GM12878 (cell line): ENCODE data around the gene PPP2R5B.

ENCODE experiments used
- ASH2L ChIP-seq: fragments of 300-600, 200-600 bp; sonication (generic); IDR thresholded peaks from 2 replicates; pipeline ENCODE4 v1.6.1; 2017; ENCODE audit warnings: low read depth, mild to moderate bottlenecking, borderline replicate concordance
- MEF2B ChIP-seq: fragments of 450-650 bp; IDR thresholded peaks from 2 replicates; pipeline ENCODE4 v1.6.1; 2018; ENCODE audit warnings: mild to moderate bottlenecking, moderate library complexity; ENCODE audit not compliant: partially characterized antibody, poor library complexity, severe bottlenecking
- NKRF ChIP-seq: fragments of 450-650 bp; conservative IDR thresholded peaks from 2 replicates; pipeline ENCODE4 v1.6.1; 2017; ENCODE audit warnings: mild to moderate bottlenecking, moderate library complexity
- PAX8 ChIP-seq: fragments of 450-650 bp; IDR thresholded peaks from 2 replicates; pipeline ENCODE4 v1.6.1; 2017; ENCODE audit warnings: mild to moderate bottlenecking, moderate library complexity
- POLR2A ChIP-seq: IDR thresholded peaks from 2 replicates; pipeline ENCODE4 v1.6.1; 2011; ENCODE audit warnings: low read depth, mild to moderate bottlenecking, low read length
- PRDM15 ChIP-seq: fragments of 450-650 bp; formaldehyde crosslinking; IDR thresholded peaks from 2 replicates; pipeline ENCODE4 v1.4.0; 2020; ENCODE audit warnings: mild to moderate bottlenecking, moderate library complexity
- RAD21 ChIP-seq: IDR thresholded peaks from 2 replicates; pipeline ENCODE4 v1.6.1; 2011; ENCODE audit warnings: mild to moderate bottlenecking, low read depth, low read length, moderate library complexity; ENCODE audit not compliant: insufficient read depth
- SRF ChIP-seq, 2 experiments: IDR thresholded peaks; 2 replicates each; pipeline ENCODE4 v1.6.1; 2011; ENCODE audit warnings: low read depth in 2 of 2, low read length in 2 of 2, mild to moderate bottlenecking in 1 of 2, moderate library complexity in 1 of 2
- ZSCAN29 ChIP-seq: fragments of 450-650 bp; IDR thresholded peaks from 2 replicates; pipeline ENCODE4 v1.6.1; 2017; ENCODE audit warnings: mild to moderate bottlenecking, moderate library complexity
- TF ChIP-seq, protein P1 (sequence below), 3 experiments: IDR thresholded peaks in 2 of 3; conservative IDR thresholded peaks in 1 of 3; 2 replicates each; pipeline ENCODE4 v1.5.1; 2011; ENCODE audit warnings: low read depth in 3 of 3, low read length in 3 of 3, mild to moderate bottlenecking in 3 of 3, control low read depth in 2 of 3, moderate library complexity in 2 of 3, inconsistent platforms in 1 of 3, mixed read lengths in 1 of 3; ENCODE audit not compliant: control insufficient read depth in 2 of 3, insufficient read depth in 1 of 3; ENCODE audit errors: extremely low read depth in 1 of 3

GRCh38 chr11:64914123-64914522, 10.4 kb upstream of the PPP2R5B start:
- TF ChIP-seq ASH2L (no peak), PAX8 (no peak), MEF2B (no peak), SRF (IDR thresholded peaks at IDR 0.05; ENCODE audit: low read depth in 2 of 2, low read length in 2 of 2) (no peak), POLR2A (no peak), ZSCAN29 (no peak), RAD21 (no peak), NKRF (no peak), PRDM15 (no peak)
- TF ChIP-seq, protein P1, sequence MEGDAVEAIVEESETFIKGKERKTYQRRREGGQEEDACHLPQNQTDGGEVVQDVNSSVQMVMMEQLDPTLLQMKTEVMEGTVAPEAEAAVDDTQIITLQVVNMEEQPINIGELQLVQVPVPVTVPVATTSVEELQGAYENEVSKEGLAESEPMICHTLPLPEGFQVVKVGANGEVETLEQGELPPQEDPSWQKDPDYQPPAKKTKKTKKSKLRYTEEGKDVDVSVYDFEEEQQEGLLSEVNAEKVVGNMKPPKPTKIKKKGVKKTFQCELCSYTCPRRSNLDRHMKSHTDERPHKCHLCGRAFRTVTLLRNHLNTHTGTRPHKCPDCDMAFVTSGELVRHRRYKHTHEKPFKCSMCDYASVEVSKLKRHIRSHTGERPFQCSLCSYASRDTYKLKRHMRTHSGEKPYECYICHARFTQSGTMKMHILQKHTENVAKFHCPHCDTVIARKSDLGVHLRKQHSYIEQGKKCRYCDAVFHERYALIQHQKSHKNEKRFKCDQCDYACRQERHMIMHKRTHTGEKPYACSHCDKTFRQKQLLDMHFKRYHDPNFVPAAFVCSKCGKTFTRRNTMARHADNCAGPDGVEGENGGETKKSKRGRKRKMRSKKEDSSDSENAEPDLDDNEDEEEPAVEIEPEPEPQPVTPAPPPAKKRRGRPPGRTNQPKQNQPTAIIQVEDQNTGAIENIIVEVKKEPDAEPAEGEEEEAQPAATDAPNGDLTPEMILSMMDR (IDR thresholded peaks at IDR 0.05 in 2 of 3, conservative IDR thresholded peaks at IDR 0.05 in 1 of 3; ENCODE audit: control insufficient read depth in 2 of 3, extremely low read depth in 1 of 3, insufficient read depth in 1 of 3, low read depth in 3 of 3, low read length in 3 of 3) = no peak
